Keratinocyte (primary cell): ENCODE measurements around the gene DCAF6. TPM values are rescaled to one million over a fixed set of nuclear protein-coding genes. Genes with fewer than 3 reads are reported as not detected.

Experiments
- DNase-seq: peaks from one replicate; pipeline ENCODE4 v3.0.0-alpha.2; 2011; ENCODE audit warnings: low read depth, missing footprints, low spot score
- FAIRE-seq: peaks from 2 replicates; lab custom pipeline; 2011; peaks lifted over from hg19 to GRCh38; lab: Jason Lieb, UNC
- H2AFZ ChIP-seq: 2 replicates; pipeline ENCODE4 v1.6.0; 2012; ENCODE audit warnings: low read length, control low read depth, inconsistent platforms; ENCODE audit not compliant: control insufficient read depth
- H3K27ac ChIP-seq: 2 replicates; pipeline ENCODE4 v1.5.1; 2011; ENCODE audit warnings: low read length; ENCODE audit not compliant: control insufficient read depth, insufficient read depth
- H3K27me3 ChIP-seq: 3 replicates; pipeline ENCODE4 v1.6.0; 2011; ENCODE audit warnings: low read length; ENCODE audit not compliant: control insufficient read depth, insufficient read depth; ENCODE audit errors: extremely low read depth
- H3K36me3 ChIP-seq, 2 experiments: 2 replicates in 1 of 2; 3 replicates in 1 of 2; pipeline ENCODE4 v1.5.1; 2011; ENCODE audit warnings: low read length in 2 of 2, mild to moderate bottlenecking in 1 of 2; ENCODE audit not compliant: control insufficient read depth in 2 of 2, insufficient read depth in 2 of 2; ENCODE audit errors: extremely low read depth in 1 of 2
- H3K4me1 ChIP-seq: 3 replicates; pipeline ENCODE4 v1.5.1; 2011; ENCODE audit warnings: low read length; ENCODE audit not compliant: control insufficient read depth, insufficient read depth; ENCODE audit errors: extremely low read depth
- H3K4me2 ChIP-seq: 3 replicates; pipeline ENCODE4 v1.6.0; 2011; ENCODE audit warnings: low read depth, low read length; ENCODE audit not compliant: control insufficient read depth, insufficient read depth; ENCODE audit errors: extremely low read depth
- H3K4me3 ChIP-seq, 3 experiments: fragments of 200-600 bp in 1 of 3; sonication (generic) in 1 of 3; 2 replicates in 2 of 3; 3 replicates in 1 of 3; pipeline ENCODE4 v1.5.1; 2011 to 2016; ENCODE audit warnings: low read length in 3 of 3, mild to moderate bottlenecking in 3 of 3, control low read depth in 2 of 3, inconsistent platforms in 1 of 3, low read depth in 1 of 3, mixed read lengths in 1 of 3, mixed run types in 1 of 3, moderate library complexity in 1 of 3; ENCODE audit not compliant: control insufficient read depth in 2 of 3, insufficient read depth in 2 of 3; ENCODE audit errors: extremely low read depth in 1 of 3
- H3K79me2 ChIP-seq: 2 replicates; pipeline ENCODE4 v1.6.0; 2012; ENCODE audit warnings: low read length; ENCODE audit not compliant: control insufficient read depth, insufficient read depth
- H3K9ac ChIP-seq: 3 replicates; pipeline ENCODE4 v1.6.0; 2011; ENCODE audit warnings: low read length; ENCODE audit not compliant: control insufficient read depth, insufficient read depth; ENCODE audit errors: extremely low read depth
- H3K9me1 ChIP-seq: 3 replicates; pipeline ENCODE4 v1.6.0; 2011; ENCODE audit warnings: low read length; ENCODE audit not compliant: control insufficient read depth, insufficient read depth; ENCODE audit errors: extremely low read depth
- H3K9me3 ChIP-seq: 2 replicates; pipeline ENCODE4 v1.5.1; 2012; ENCODE audit warnings: low read depth, low read length; ENCODE audit not compliant: control insufficient read depth
- H4K20me1 ChIP-seq: 3 replicates; pipeline ENCODE4 v1.6.0; 2011; ENCODE audit warnings: low read length; ENCODE audit not compliant: control insufficient read depth, insufficient read depth; ENCODE audit errors: extremely low read depth
- EZH2 ChIP-seq: IDR thresholded peaks from one replicate; pipeline ENCODE4 v1.6.1; 2012; ENCODE audit warnings: inconsistent platforms, mild to moderate bottlenecking, low read length, moderate library complexity
- dilution Hi-C: fragments of 300-500 bp; cut with MboI; formaldehyde crosslinking; loops from one replicate; pipeline ENCODE4 v1.7.0; 2020; ENCODE audit warnings: low sequenced_read_pairs; ENCODE audit not compliant: extremely low pct_ligation_motif_present
- polyA plus RNA-seq, 5 experiments: library from polyadenylated mRNA; depleted of rRNA in 3 of 5; stranded (reverse) in 3 of 5; stranded (forward) in 1 of 5; unstranded in 1 of 5; fragments of >200 nt; gene quantifications; 1 replicate in 1 of 5; 2 replicates in 3 of 5; 3 replicates in 1 of 5; pipeline versions ENCODE4 v1.2.1 to v1.2.3, GENCODE V29; 2011 to 2012; ENCODE audit warnings: missing spikeins in 2 of 5, low read depth in 1 of 5, low replicate concordance in 1 of 5
- TF ChIP-seq, protein P1 (sequence below), 3 experiments: IDR thresholded peaks in 1 of 3; conservative IDR thresholded peaks in 1 of 3; optimal IDR thresholded peaks in 1 of 3; 2 replicates in 2 of 3; 3 replicates in 1 of 3; pipeline versions ENCODE3 to v1.5.1; 2011; ENCODE audit warnings: low read length in 3 of 3, mild to moderate bottlenecking in 3 of 3, moderate library complexity in 2 of 3, control low read depth in 1 of 3, inconsistent platforms in 1 of 3; ENCODE audit not compliant: insufficient read depth in 2 of 3; ENCODE audit errors: extremely low read depth in 1 of 3

Gene DCAF6
- polyA plus RNA-seq, 1 donor (not counting 4 experiments of a cell fraction or from before 2014, with no cell fraction given): 109 TPM

DNA sequence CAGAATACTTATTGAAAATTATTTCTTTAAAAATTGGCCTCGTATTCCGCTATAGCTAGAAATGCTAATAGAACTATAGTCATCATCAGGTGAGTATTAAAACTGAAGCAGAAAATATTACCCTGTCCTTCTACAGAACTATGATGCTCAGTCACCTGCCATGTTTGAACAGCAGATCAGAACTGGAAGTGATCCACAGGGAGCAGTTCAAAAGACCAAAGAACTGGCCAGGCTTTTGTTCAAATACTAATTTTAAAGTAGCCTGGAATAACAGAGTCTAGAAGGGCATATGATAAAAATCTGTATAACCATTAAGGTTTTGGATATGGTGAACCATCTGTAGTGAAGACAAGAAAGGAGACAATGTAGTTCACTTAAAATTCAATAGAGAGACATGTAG lies 105.9 kb downstream of the DCAF6 start:
- dilution Hi-C loops: no loop called here

DNA sequence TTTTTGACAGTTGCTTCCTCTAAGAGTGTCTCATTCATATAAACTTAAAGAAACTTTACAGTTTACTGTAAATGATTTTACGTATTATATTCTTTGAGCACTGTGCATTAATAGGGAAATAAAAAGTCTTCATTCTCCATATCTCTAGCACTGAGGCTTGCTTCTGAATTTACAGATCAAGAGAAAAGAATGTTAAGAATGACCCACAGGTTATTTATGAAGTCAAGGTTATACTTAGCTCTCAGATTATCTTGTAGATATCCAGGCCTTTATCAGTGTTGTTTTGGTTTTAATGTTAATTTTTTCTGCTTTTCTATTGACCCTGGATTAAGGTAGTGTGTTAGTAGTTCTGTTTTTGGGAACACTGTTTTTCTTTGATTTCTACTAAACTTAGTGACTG lies 108.8 kb downstream of the DCAF6 start:
- no peaks in the 10 kb centered on the region for H3K27me3 ChIP-seq
- no peaks in the 10 kb centered on the region for H3K9me1 ChIP-seq
- H3K4me3 ChIP-seq: no peak overlapping the region
- peaks cover 0 to 9% of the 10 kb centered on the region in 2 experiments for H3K36me3 ChIP-seq
- dilution Hi-C loops: no loop called here
- FAIRE-seq: no peak
- no peaks in the 10 kb centered on the region for H3K9me3 ChIP-seq
- no peak overlapping the region for H2AFZ ChIP-seq
- no peak overlapping the region for H3K4me2 ChIP-seq
- no peaks in the 10 kb centered on the region for H3K4me1 ChIP-seq
- H3K79me2 ChIP-seq: no peaks in the 10 kb centered on the region
- DNase-seq: no peak
- H4K20me1 ChIP-seq: no peaks in the 10 kb centered on the region
- no peak overlapping the region for H3K27ac ChIP-seq
- no peak overlapping the region for H3K9ac ChIP-seq
- no peak for TF ChIP-seq EZH2
- TF ChIP-seq, protein P1, sequence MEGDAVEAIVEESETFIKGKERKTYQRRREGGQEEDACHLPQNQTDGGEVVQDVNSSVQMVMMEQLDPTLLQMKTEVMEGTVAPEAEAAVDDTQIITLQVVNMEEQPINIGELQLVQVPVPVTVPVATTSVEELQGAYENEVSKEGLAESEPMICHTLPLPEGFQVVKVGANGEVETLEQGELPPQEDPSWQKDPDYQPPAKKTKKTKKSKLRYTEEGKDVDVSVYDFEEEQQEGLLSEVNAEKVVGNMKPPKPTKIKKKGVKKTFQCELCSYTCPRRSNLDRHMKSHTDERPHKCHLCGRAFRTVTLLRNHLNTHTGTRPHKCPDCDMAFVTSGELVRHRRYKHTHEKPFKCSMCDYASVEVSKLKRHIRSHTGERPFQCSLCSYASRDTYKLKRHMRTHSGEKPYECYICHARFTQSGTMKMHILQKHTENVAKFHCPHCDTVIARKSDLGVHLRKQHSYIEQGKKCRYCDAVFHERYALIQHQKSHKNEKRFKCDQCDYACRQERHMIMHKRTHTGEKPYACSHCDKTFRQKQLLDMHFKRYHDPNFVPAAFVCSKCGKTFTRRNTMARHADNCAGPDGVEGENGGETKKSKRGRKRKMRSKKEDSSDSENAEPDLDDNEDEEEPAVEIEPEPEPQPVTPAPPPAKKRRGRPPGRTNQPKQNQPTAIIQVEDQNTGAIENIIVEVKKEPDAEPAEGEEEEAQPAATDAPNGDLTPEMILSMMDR (optimal IDR thresholded peaks at IDR 0.05 in 1 of 3, IDR thresholded peaks at IDR 0.05 in 1 of 3, conservative IDR thresholded peaks at IDR 0.05 in 1 of 3; ENCODE audit: extremely low read depth in 1 of 3, insufficient read depth in 2 of 3, low read length in 3 of 3): no peak

More for the DNA sequence above, 105.9 kb downstream of the DCAF6 start:
- no peak overlapping the region for H2AFZ ChIP-seq
- H3K9me1 ChIP-seq: no peaks in the 10 kb centered on the region
- H3K79me2 ChIP-seq: no peaks in the 10 kb centered on the region
- H3K27ac ChIP-seq: no peak overlapping the region
- H3K9me3 ChIP-seq: no peaks in the 10 kb centered on the region
- peaks cover 0 to 9% of the 10 kb centered on the region in 2 experiments for H3K36me3 ChIP-seq
- H3K27me3 ChIP-seq: no peaks in the 10 kb centered on the region
- DNase-seq: no peak
- H3K9ac ChIP-seq: no peak overlapping the region
- no peaks in the 10 kb centered on the region for H3K4me1 ChIP-seq
- no peak overlapping the region for H3K4me3 ChIP-seq
- TF ChIP-seq EZH2: no peak
- TF ChIP-seq, protein P1 (optimal IDR thresholded peaks at IDR 0.05 in 1 of 3, IDR thresholded peaks at IDR 0.05 in 1 of 3, conservative IDR thresholded peaks at IDR 0.05 in 1 of 3; ENCODE audit: extremely low read depth in 1 of 3, insufficient read depth in 2 of 3, low read length in 3 of 3): no peak
- no peaks in the 10 kb centered on the region for H4K20me1 ChIP-seq
- no peak overlapping the region for H3K4me2 ChIP-seq
- FAIRE-seq: no peak
